GM12878 (cell line): ENCODE data around the gene AKAP13. TPM values are rescaled to one million over a fixed set of nuclear protein-coding genes. Genes with fewer than 3 reads are reported as not detected.
A peak's percentile ranks its signal among the peaks of the same experiment; 100 is the strongest.

ENCODE experiments used
- ATAC-seq: fragments of 200-7000 bp; cut with Tn5 transposase; 3 replicates; pipeline ENCODE4 v1.9.1; 2020; ENCODE audit warnings: mild to moderate bottlenecking, moderate library complexity
- BruUV-seq: library from RNA; stranded (reverse); fragments of 400-500 nt; replicated peaks from 2 replicates; lab custom pipeline; 2021; lab: Mats Ljungman, UMichigan
- CTCF ChIA-PET: fragments of 300-600 bp; sonication (Branson Sonifier 250); formaldehyde crosslinking; extraction: SDS; loops from one replicate; lab custom pipeline; 2021; ENCODE audit warnings: inconsistent platforms; lab: Yijun Ruan, JAX
- POLR2A ChIA-PET: fragments of 350-600 bp; formaldehyde crosslinking; extraction: SDS; loops from one replicate; lab custom pipeline; 2021; ENCODE audit warnings: inconsistent platforms; lab: Charles Lee
- RAD21 ChIA-PET: fragments of 300-600 bp; sonication (Branson Sonifier 250); formaldehyde crosslinking; loops from one replicate; lab custom pipeline; 2023; ENCODE audit warnings: antibody characterized with exemption; ENCODE audit not compliant: unreplicated experiment; lab: Charles Lee
- SMC1A ChIA-PET: fragments of 300-600 bp; sonication (Branson Sonifier 250); formaldehyde crosslinking; loops from one replicate; lab custom pipeline; 2023; ENCODE audit not compliant: unreplicated experiment, uncharacterized antibody; lab: Charles Lee
- DNase-seq: peaks from one replicate; pipeline ENCODE4 v3.0.0-alpha.2; 2011; ENCODE audit warnings: low read depth, low spot score
- FAIRE-seq: peaks from 3 replicates; lab custom pipeline; 2011; peaks lifted over from hg19 to GRCh38; lab: Jason Lieb, UNC
- H2AFZ ChIP-seq: 2 replicates; pipeline ENCODE4 v1.6.0; 2011; ENCODE audit warnings: low read depth, low read length, control low read depth; ENCODE audit not compliant: control insufficient read depth
- H3K27ac ChIP-seq: 2 replicates; pipeline ENCODE4 v1.5.1; 2011; ENCODE audit warnings: control low read depth; ENCODE audit not compliant: control insufficient read depth, insufficient read depth
- H3K27me3 ChIP-seq, 2 experiments: replicated peaks in 1 of 2; 2 replicates each; pipeline versions ENCODE4 v1.6.0 to v1.6.1; 2011; ENCODE audit warnings: low read length in 1 of 2; ENCODE audit not compliant: control insufficient read depth in 2 of 2, insufficient read depth in 2 of 2
- H3K36me3 ChIP-seq, 2 experiments: 2 replicates each; pipeline ENCODE4 v1.5.1; 2011; ENCODE audit warnings: low read length in 1 of 2; ENCODE audit not compliant: control insufficient read depth in 2 of 2, insufficient read depth in 2 of 2
- H3K4me1 ChIP-seq: 2 replicates; pipeline ENCODE4 v1.6.1; 2011; ENCODE audit warnings: mild to moderate bottlenecking, low read length, moderate library complexity, mixed read lengths; ENCODE audit not compliant: control insufficient read depth, insufficient read depth
- H3K4me2 ChIP-seq: 2 replicates; pipeline ENCODE4 v1.6.0; 2011; ENCODE audit warnings: control low read depth; ENCODE audit not compliant: control insufficient read depth, insufficient read depth
- H3K4me3 ChIP-seq: fragments of 200-600 bp; sonication (generic); 2 replicates; pipeline ENCODE4 v1.5.1; 2016
- H3K79me2 ChIP-seq: 2 replicates; pipeline ENCODE4 v1.6.0; 2011; ENCODE audit warnings: low read length; ENCODE audit not compliant: control insufficient read depth, insufficient read depth
- H3K9ac ChIP-seq: 2 replicates; pipeline ENCODE4 v1.8.0; 2011; ENCODE audit warnings: low read length, control low read depth, mixed read lengths; ENCODE audit not compliant: control insufficient read depth, insufficient read depth
- H3K9me3 ChIP-seq: replicated peaks from 3 replicates; pipeline ENCODE4 v1.5.1; 2011; ENCODE audit warnings: mild to moderate bottlenecking, low read length; ENCODE audit not compliant: control insufficient read depth, insufficient read depth
- H4K20me1 ChIP-seq: 2 replicates; pipeline ENCODE4 v1.6.0; 2011; ENCODE audit not compliant: control insufficient read depth, insufficient read depth
- CREB1 ChIP-seq: IDR thresholded peaks from 2 replicates; pipeline ENCODE4 v1.6.1; 2012; ENCODE audit warnings: low read depth, mild to moderate bottlenecking, inconsistent platforms
- EZH2 ChIP-seq: IDR thresholded peaks from 2 replicates; pipeline ENCODE4 v1.6.1; 2012; ENCODE audit warnings: low read depth, mild to moderate bottlenecking, control low read depth, inconsistent platforms, low read length, borderline replicate concordance; ENCODE audit not compliant: control insufficient read depth
- MYB ChIP-seq: fragments of 150-350 bp; IDR thresholded peaks from 2 replicates; pipeline ENCODE4 v1.6.1; 2014; ENCODE audit warnings: mild to moderate bottlenecking, low read depth, low read length, borderline replicate concordance
- POLR2A ChIP-seq: IDR thresholded peaks from 2 replicates; pipeline ENCODE4 v1.6.1; 2011; ENCODE audit warnings: low read depth, mild to moderate bottlenecking, low read length
- SPI1 ChIP-seq: IDR thresholded peaks from 2 replicates; pipeline ENCODE4 v1.6.1; 2011; ENCODE audit warnings: low read depth, mild to moderate bottlenecking, low read length, moderate library complexity, borderline replicate concordance; ENCODE audit not compliant: insufficient read depth
- WGBS: methylation state at CpG from one replicate; pipeline ENCODE4 v1.1.6; 2016; ENCODE audit warnings: low lambda C conversion rate; ENCODE audit not compliant: insufficient replicate concordance, insufficient coverage; ENCODE audit errors: missing lambda C conversion rate; 5-methylcytosine and 5-hydroxymethylcytosine counted together
- in situ Hi-C: fragments of 300-500 bp; cut with MboI; formaldehyde crosslinking; loops from 9 replicates; pipeline ENCODE4 v1.14.3; 2018; ENCODE audit warnings: mixed read lengths
- intact Hi-C: fragments of 100-400 bp; cut with micrococcal nuclease; formaldehyde crosslinking; loops from one replicate; pipeline ENCODE4 v1.14.2; 2022; ENCODE audit not compliant: unreplicated experiment
- polyA plus RNA-seq, 11 experiments: library from polyadenylated mRNA; depleted of rRNA in 4 of 11; unstranded in 6 of 11; stranded (reverse) in 5 of 11; fragments of >200 nt; fragmentation: Nextera tagmentation in 4 of 11; fragmentation: Illumina TruSeq in 1 of 11; extraction: Ambion mirVana in 4 of 11; extraction: Trizol in 1 of 11; gene quantifications; 1 replicate in 1 of 11; 2 replicates in 10 of 11; pipeline versions ENCODE4 v1.2.1 to v1.2.3, GENCODE V29; 2011 to 2016; ENCODE audit warnings: inconsistent platforms in 2 of 11, missing spikeins in 2 of 11, low read depth in 1 of 11
- total RNA-seq, 4 experiments: library from RNA; depleted of rRNA in 3 of 4; stranded (reverse); fragments of >200 nt in 3 of 4; fragmentation: Illumina TruSeq in 1 of 4; extraction: Trizol in 1 of 4; gene quantifications; 2 replicates each; pipeline versions ENCODE4 v1.2.1 to v1.2.3, GENCODE V29; 2013 to 2021

AKAP13 gene
- total and polyA plus RNA-seq, 10 of the 15 experiments (the other 5 are each of a cell fraction or from before 2014, with no cell fraction given): 14.4 to 74.9 (median 55.1) TPM

DNA sequence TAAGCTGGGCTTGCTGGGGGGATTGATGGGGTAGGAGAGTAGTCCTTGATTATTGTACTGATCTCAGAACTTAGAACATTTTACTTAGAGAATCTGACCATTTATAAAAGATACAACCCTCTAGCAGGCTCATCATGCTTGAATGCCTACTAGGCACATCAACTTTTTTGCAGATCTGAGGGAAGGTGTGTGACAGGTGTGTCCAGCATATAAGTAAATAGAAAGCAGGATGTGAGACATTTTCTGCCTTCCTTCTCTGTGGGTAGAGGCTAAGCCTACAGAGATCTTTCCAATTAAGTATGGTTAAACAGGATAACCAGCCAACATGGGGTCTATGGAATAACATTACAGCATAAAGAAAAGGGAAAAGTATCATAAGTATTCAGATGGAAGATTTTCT is 159.1 kb downstream of the AKAP13 start (continued):
- TF ChIP-seq SPI1 (no peak), CREB1 (no peak), EZH2 (no peak)

GRCh38 chr15:85540085-85540797 is 159.8 kb downstream of the AKAP13 start:
- ChIA-PET RAD21 (no interaction called here), CTCF (interaction anchor here (1.4 kb wide), 1 partner anchor 35 kb away, joined by 5 read pairs; no protein-coding TSS in a partner anchor), SMC1A (interaction anchor here (0.9 to 1.9 kb wide), 4 partner anchors 16 to 80 kb away, joined by 3 to 12 read pairs (median 4); no protein-coding TSS in a partner anchor), POLR2A (interaction anchor here (1.0 kb wide), 1 partner anchor 17 kb away, joined by 3 read pairs; no protein-coding TSS in a partner anchor)
- H3K9me3 ChIP-seq: no peaks in the 10 kb centered on the region
- FAIRE-seq (no peak), DNase-seq (no peak), ATAC-seq (peak; percentile 51)
- H3K4me2 ChIP-seq: peak overlapping the region; percentile 24; the same call in 1 of the 2 replicates
- peaks cover 44% of the 10 kb centered on the region for H3K4me1 ChIP-seq
- TF ChIP-seq MYB: no peak
- 0 out of 2 replicates have a peak, but pooled peaks have one; percentile 15 for TF ChIP-seq POLR2A
- peak; percentile 42; the same call in 1 of the 2 replicates for TF ChIP-seq SPI1
- peaks cover 0 to 11% of the 10 kb centered on the region in 2 experiments; a peak in 2 of 4 replicates for H3K36me3 ChIP-seq
- BruUV-seq: no TSS peak
- H3K27me3 ChIP-seq: no peaks in the 10 kb centered on the region
- 78% methylated on average over 6 of the region's 6 CpGs for WGBS
- H2AFZ ChIP-seq: no peak overlapping the region
- in situ Hi-C loops: no loop called here
- intact Hi-C loops: no loop called here
- peaks cover 7% of the 10 kb centered on the region for H4K20me1 ChIP-seq
- 0 out of 2 replicates have a peak, but pooled peaks cover 1% of the 10 kb centered on the region for H3K79me2 ChIP-seq
- H3K27ac ChIP-seq: no peak overlapping the region
- no peak overlapping the region for H3K4me3 ChIP-seq
- H3K9ac ChIP-seq: no peak overlapping the region
